NCI-H82 treated with DMSO at 0.1 percent for 48 hours (cell line): Measurements from ENCODE around the gene PHF21B.
A peak's percentile ranks its signal among the peaks of the same experiment; 100 is the strongest.
"Not testable (repeated sequence)": the region's sequence is repeated elsewhere in the genome, so short reads cannot be mapped to it uniquely, and the experiment has no call there.

Experiments used
- DNase-seq: peaks from one replicate; lab custom pipeline; 2025; ENCODE audit not compliant: unreplicated experiment; lab: John Stamatoyannopoulos, UW

The PHF21B gene

GRCh38 chr22:45009606-45010531 lies at the start of gene PHF21B:
PHF21B (minus strand) TSS chr22:45010005; CDS start chr22:45009549, 456 bp downstream.
- peak; percentile 35 for DNase-seq

GRCh38 chr22:45059296-45059695 lies 49.5 kb upstream of the PHF21B start:
- no peak for DNase-seq

- no peak for DNase-seq
Measured at GRCh38 chr22:45058622-45058912, 48.8 kb upstream of the PHF21B start.

- no peak for DNase-seq
Measured at GRCh38 chr22:45055936-45056335, 46.1 kb upstream of the PHF21B start.

GRCh38 chr22:45053571-45053970 lies 43.8 kb upstream of the PHF21B start:
- no peak for DNase-seq

- no peak for DNase-seq
Measured at GRCh38 chr22:45053094-45053493, 43.3 kb upstream of the PHF21B start.

- not testable (repeated sequence) for DNase-seq
Measured at GRCh38 chr22:45052665-45053064, 42.9 kb upstream of the PHF21B start.

GRCh38 chr22:45051946-45052345 lies 42.1 kb upstream of the PHF21B start:
- no peak for DNase-seq

- no peak for DNase-seq
Measured at GRCh38 chr22:45051419-45051818, 41.6 kb upstream of the PHF21B start.

- DNase-seq, result no peak
Measured at GRCh38 chr22:45047260-45047659, 37.5 kb upstream of the PHF21B start.

GRCh38 chr22:45045208-45045607 lies 35.4 kb upstream of the PHF21B start:
- DNase-seq, result no peak

- no peak for DNase-seq
Measured at GRCh38 chr22:45042263-45042662, 32.5 kb upstream of the PHF21B start.

- no peak for DNase-seq
Measured at GRCh38 chr22:45039133-45039532, 29.3 kb upstream of the PHF21B start.

- DNase-seq, result no peak
Measured at GRCh38 chr22:45036154-45036553, 26.3 kb upstream of the PHF21B start.

GRCh38 chr22:45034821-45035220 lies 25.0 kb upstream of the PHF21B start:
- DNase-seq, result no peak

GRCh38 chr22:45034156-45034555 lies 24.4 kb upstream of the PHF21B start:
- DNase-seq, result no peak

GRCh38 chr22:45033136-45033535 lies 23.3 kb upstream of the PHF21B start:
- no peak for DNase-seq

- no peak for DNase-seq
Measured at GRCh38 chr22:45031629-45032403, 22.0 kb upstream of the PHF21B start.

- DNase-seq, result no peak
Measured at GRCh38 chr22:45029501-45029900, 19.7 kb upstream of the PHF21B start.

- no peak for DNase-seq
Measured at GRCh38 chr22:45026511-45026910, 16.7 kb upstream of the PHF21B start.

- DNase-seq, result no peak
Measured at GRCh38 chr22:45023431-45023830, 13.6 kb upstream of the PHF21B start.
